GM18909 (cell line): Measurements from ENCODE around the gene CCS.
"Not testable (repeated sequence)": the region's sequence is repeated elsewhere in the genome, so short reads cannot be mapped to it uniquely, and the experiment has no call there.

ENCODE experiments used
- ATAC-seq: cut with Tn5 transposase; IDR thresholded peaks from one replicate; pipeline ENCODE4 v1.9.1; 2021; ENCODE audit warnings: mild to moderate bottlenecking; ENCODE audit not compliant: unreplicated experiment, poor library complexity

The CCS gene

GRCh38 chr11:66559866-66560676 is 32.9 kb upstream of the CCS start:
- no peak for ATAC-seq

- no peak for ATAC-seq
Observed at GRCh38 chr11:66561178-66561974, 31.6 kb upstream of the CCS start.

- no peak for ATAC-seq
Observed at GRCh38 chr11:66561975-66562248, 31.1 kb upstream of the CCS start.

- no peak for ATAC-seq
Observed at GRCh38 chr11:66562275-66562674, 30.7 kb upstream of the CCS start.

GRCh38 chr11:66562907-66563583 is 29.9 kb upstream of the CCS start:
- ATAC-seq, result no peak

GRCh38 chr11:66563832-66564231 is 29.2 kb upstream of the CCS start:
- no peak for ATAC-seq

- ATAC-seq, result no peak
Observed at GRCh38 chr11:66564538-66564937, 28.4 kb upstream of the CCS start.

GRCh38 chr11:66564984-66565383 is 28.0 kb upstream of the CCS start:
- no peak for ATAC-seq

GRCh38 chr11:66566221-66566620 is 26.8 kb upstream of the CCS start:
- no peak for ATAC-seq

- no peak for ATAC-seq
Observed at GRCh38 chr11:66567787-66568123, 25.2 kb upstream of the CCS start.

- no peak for ATAC-seq
Observed at GRCh38 chr11:66568124-66568916, 24.7 kb upstream of the CCS start, which contains the start of gene CTSF. CTSF (minus strand) TSS chr11:66568606; CDS start chr11:66568486, 120 bp downstream.

GRCh38 chr11:66569076-66569475 is 23.9 kb upstream of the CCS start:
- ATAC-seq, result no peak

- ATAC-seq, result no peak
Observed at GRCh38 chr11:66570079-66570849, 22.7 kb upstream of the CCS start.

GRCh38 chr11:66570850-66571180 is 22.2 kb upstream of the CCS start:
- ATAC-seq, result no peak

- ATAC-seq, result no peak
Observed at GRCh38 chr11:66579017-66579606, 13.9 kb upstream of the CCS start.

GRCh38 chr11:66580803-66581202 is 12.2 kb upstream of the CCS start:
- ATAC-seq, result no peak

GRCh38 chr11:66581261-66581660 is 11.7 kb upstream of the CCS start:
- no peak for ATAC-seq

GRCh38 chr11:66582565-66583147 is 10.3 kb upstream of the CCS start:
- not testable (repeated sequence) for ATAC-seq

GRCh38 chr11:66585447-66585846 is 7.5 kb upstream of the CCS start:
- ATAC-seq, result not testable (repeated sequence)
